ENCODE results near the gene ABL1.

- TF ChIP-seq POLR2A (IDR thresholded peaks at IDR 0.05; ENCODE audit: low read length) (no peak), GATA1 (IDR thresholded peaks at IDR 0.05; ENCODE audit: low read depth, low read length) (no peak)
These were observed 29.3 kb upstream of the ABL1 start for GRCh38 chr9:130805510-130806326.

All from erythroblast (primary cell).